BE2C (cell line): ENCODE data around the gene STING1.

Experiments used
- DNase-seq: peaks from one replicate; pipeline ENCODE4 v3.0.0-alpha.2; 2020
- H3K27me3 ChIP-seq: fragments of 250-450 bp; sonication (Bioruptor Pico); 2 replicates; pipeline ENCODE4 v1.5.1; 2020; ENCODE audit warnings: mild to moderate bottlenecking
- H3K36me3 ChIP-seq: fragments of 250-450 bp; sonication (Bioruptor Pico); 2 replicates; pipeline ENCODE4 v1.5.1; 2020; ENCODE audit warnings: mild to moderate bottlenecking
- H3K4me1 ChIP-seq: fragments of 250-450 bp; sonication (Bioruptor Pico); 2 replicates; pipeline ENCODE4 v1.5.1; 2020
- H3K4me3 ChIP-seq: 2 replicates; pipeline ENCODE4 v1.5.1; 2011; ENCODE audit warnings: low read depth, low read length
- H3K9me3 ChIP-seq: fragments of 250-450 bp; sonication (Bioruptor Pico); 2 replicates; pipeline ENCODE4 v1.5.1; 2020
- TF ChIP-seq, protein P1 (sequence below): IDR thresholded peaks from 2 replicates; pipeline ENCODE4 v1.5.1; 2012; ENCODE audit warnings: mild to moderate bottlenecking, low read depth, low read length

Gene STING1

DNA sequence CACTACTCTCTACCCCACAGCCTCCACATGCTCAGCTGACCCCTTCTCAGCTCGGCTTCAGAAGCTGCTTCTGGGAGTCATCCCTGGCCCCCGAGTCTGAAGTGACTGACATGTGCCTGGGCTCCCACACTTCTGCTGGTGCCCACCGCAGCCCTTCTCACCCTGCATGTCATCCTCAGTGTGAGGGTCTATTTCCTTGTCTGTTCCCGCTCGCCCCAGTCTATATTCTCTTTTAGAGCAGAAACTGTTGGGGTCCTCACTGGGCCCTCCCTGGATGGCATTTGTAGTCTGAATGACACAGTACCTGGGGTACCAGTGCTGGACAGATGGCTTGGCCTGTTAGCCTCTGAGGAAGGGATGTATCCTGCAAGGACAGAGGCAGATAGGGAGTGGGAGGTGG is 25.3 kb downstream of the STING1 start:
- Histone ChIP-seq H3K9me3 (no peaks in the 10 kb centered on the region), H3K27me3 (no peaks in the 10 kb centered on the region), H3K4me1 (no peaks in the 10 kb centered on the region), H3K4me3 (no peak overlapping the region), H3K36me3 (no peaks in the 10 kb centered on the region)
- DNase-seq, result no peak
- TF ChIP-seq, protein P1, sequence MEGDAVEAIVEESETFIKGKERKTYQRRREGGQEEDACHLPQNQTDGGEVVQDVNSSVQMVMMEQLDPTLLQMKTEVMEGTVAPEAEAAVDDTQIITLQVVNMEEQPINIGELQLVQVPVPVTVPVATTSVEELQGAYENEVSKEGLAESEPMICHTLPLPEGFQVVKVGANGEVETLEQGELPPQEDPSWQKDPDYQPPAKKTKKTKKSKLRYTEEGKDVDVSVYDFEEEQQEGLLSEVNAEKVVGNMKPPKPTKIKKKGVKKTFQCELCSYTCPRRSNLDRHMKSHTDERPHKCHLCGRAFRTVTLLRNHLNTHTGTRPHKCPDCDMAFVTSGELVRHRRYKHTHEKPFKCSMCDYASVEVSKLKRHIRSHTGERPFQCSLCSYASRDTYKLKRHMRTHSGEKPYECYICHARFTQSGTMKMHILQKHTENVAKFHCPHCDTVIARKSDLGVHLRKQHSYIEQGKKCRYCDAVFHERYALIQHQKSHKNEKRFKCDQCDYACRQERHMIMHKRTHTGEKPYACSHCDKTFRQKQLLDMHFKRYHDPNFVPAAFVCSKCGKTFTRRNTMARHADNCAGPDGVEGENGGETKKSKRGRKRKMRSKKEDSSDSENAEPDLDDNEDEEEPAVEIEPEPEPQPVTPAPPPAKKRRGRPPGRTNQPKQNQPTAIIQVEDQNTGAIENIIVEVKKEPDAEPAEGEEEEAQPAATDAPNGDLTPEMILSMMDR, result no peak

DNA sequence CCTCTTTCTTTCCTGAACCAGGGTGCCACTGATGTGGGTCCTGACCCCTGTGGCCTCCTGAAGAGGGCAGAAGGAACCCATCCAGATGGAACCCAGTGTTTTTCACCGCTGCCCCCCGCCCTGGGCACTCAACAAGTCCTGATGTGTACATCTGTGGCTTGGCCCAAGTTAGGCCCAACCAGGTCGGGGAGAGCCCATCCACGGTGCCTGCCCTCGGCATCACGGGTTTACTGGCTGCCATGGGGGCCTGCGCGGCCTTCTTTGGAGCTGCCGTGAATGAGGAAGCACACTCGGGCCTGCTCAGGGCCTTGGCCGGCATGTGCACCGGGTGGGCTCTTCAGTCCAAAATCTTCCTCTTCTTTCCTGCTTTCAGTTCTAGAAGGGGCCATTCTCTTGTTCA is 25.8 kb downstream of the STING1 start:
- DNase-seq, result no peak
- Histone ChIP-seq H3K4me1 (no peaks in the 10 kb centered on the region), H3K27me3 (no peaks in the 10 kb centered on the region), H3K4me3 (no peak overlapping the region), H3K36me3 (no peaks in the 10 kb centered on the region), H3K9me3 (peaks cover 4% of the 10 kb centered on the region; the same call in 1 of the 2 replicates)
- TF ChIP-seq, protein P1, result no peak

DNA sequence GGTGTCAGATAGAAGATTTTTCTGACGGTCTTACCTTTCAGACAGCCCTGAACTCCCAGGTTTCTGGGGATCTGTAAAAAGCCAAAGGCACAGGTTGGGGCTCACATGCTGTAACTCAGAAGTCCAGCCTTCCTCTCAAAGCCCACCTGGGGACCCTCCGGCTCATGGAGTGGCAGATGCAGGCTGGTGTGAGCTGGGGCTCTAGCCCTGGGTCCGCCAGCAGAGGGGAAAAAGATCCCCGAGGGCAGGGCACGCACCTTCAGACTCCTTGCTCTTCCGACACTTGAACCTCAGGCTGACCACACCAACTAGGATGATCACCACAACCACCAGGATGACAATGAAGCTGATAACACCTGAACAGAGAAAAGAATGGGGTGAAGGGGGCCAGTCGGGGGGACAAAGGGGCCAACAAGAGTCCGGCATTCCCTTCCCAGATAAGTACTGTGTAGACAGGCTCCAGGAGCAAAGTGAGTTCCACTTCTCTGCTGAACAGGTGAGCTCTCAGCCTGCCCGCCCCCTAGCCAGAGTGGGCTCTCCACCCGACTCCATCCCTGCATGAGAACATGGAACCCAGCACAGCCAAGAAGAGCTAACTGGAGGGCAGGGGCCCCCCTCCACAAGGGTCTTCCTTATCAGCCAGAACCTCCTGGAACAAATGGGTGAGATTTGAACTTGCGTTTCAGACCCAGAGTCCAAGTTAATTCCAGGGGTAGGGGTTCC is 27.8 kb downstream of the STING1 start:
- no peak for DNase-seq
- TF ChIP-seq, protein P1, result no peak
- Histone ChIP-seq H3K36me3 (no peaks in the 10 kb centered on the region), H3K4me1 (no peaks in the 10 kb centered on the region), H3K4me3 (no peak overlapping the region), H3K9me3 (peaks cover 5% of the 10 kb centered on the region; the same call in 1 of the 2 replicates), H3K27me3 (no peaks in the 10 kb centered on the region)

DNA sequence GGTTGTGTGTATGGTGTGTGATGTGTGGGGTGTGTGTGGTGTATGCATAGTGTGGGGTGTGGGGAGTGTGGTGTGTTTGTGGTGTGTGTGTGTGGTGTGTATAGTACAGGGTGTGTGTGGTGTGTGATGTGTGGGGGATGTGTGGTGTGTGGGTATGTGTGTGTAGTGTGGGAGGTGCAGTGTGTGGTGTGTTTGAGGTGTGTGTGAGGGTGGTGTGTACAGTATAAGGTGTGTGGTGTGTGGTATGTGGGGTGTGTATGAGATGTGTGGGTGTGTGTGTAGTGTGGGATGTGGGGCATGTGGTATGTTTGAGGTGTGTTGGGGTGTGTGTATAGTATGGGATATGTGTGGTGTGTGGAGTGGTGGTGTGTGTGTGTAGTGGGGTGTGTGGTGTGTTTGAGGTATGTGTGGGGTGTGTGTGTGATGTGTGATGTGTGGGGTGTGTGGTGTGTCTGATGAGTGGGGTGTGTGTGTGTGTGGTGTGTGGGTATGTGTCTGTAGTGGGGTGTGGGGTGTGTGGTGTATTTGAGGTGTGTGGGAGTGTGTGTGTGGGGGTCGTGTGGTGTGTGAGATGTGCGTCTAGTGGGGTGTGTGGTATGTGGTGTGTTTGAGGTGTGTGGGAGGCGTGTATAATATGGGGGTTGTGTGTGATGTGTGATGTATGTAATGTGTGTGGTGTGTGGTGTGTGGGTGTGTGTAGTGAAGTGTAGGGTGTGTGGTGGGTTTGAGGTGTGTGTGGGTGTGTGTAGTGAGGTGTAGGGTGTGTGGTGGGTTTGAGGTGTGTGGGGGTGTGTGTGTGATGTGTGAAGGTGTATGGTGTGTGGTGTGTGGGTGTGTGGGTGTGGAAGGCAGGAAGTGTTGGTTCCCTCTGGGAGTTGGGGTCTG is 28.6 kb downstream of the STING1 start:
- no peaks in the 10 kb centered on the region for H3K27me3 ChIP-seq
- no peaks in the 10 kb centered on the region for H3K36me3 ChIP-seq
- TF ChIP-seq, protein P1, result no peak
- no peak for DNase-seq
- no peaks in the 10 kb centered on the region for H3K4me1 ChIP-seq
- peaks cover 5% of the 10 kb centered on the region; the same call in 1 of the 2 replicates for H3K9me3 ChIP-seq
- no peak overlapping the region for H3K4me3 ChIP-seq

DNA sequence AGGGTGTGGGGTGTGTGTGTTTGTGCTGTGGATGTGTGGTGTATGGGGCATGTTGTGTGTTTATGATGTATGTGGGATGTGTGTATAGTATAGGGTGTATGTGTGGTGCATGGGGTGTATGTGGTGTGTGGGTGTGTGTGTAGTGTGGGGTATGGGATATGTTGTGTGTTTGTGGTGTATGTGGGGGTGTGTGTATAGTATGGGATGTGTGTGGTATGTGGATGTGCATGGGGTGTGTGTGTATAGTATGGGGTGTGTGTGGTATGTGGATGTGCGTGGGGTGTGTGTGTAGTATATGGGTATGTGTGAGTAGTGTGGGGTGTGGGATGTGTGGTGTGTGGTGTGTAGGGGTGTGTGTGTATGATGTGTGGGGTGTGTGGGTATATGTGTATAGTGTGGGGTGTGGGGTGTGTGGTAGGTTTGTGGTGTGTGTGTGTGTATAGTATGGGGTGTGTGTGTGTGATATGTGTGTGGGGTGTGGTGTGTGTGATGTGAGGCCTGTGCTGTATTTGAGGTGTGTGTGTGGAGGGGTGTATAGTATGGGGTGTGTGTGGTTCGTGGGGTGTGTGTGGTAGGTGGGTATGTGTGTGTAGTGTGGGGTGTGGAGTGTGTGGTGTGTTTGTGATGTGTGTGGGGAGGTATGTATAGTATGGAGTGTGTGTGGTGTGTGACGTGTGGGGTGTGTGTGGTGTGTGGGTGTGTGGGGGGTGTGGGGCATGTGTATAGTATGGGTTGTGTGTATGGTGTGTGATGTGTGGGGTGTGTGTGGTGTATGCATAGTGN is 30.5 kb downstream of the STING1 start:
- TF ChIP-seq, protein P1, result no peak
- no peak for DNase-seq
- Histone ChIP-seq H3K9me3 (peaks cover 5% of the 10 kb centered on the region; the same call in 1 of the 2 replicates), H3K27me3 (no peaks in the 10 kb centered on the region), H3K4me1 (no peaks in the 10 kb centered on the region), H3K4me3 (no peak overlapping the region), H3K36me3 (no peaks in the 10 kb centered on the region)
